Liver (tissue), 3 donors: ENCODE measurements around the gene MYO6.

Experiments
- ATF3 ChIP-seq: IDR thresholded peaks from 2 replicates; pipeline ENCODE4 v1.6.1; 2016; ENCODE audit warnings: antibody characterized with exemption
- EGR1 ChIP-seq, 2 donors: IDR thresholded peaks; 2 replicates each; pipeline ENCODE4 v1.6.1; 2016 to 2018; ENCODE audit warnings: antibody characterized with exemption in 2 of 2, low read depth in 2 of 2
- FOXA1 ChIP-seq: IDR thresholded peaks from 2 replicates; pipeline ENCODE4 v1.6.1; 2016; ENCODE audit warnings: antibody characterized with exemption
- JUND ChIP-seq, 2 donors: IDR thresholded peaks; 2 replicates each; pipeline ENCODE4 v1.6.1; 2016; ENCODE audit warnings: antibody characterized with exemption in 2 of 2
- MAX ChIP-seq: IDR thresholded peaks from 2 replicates; pipeline ENCODE4 v1.6.1; 2016; ENCODE audit warnings: antibody characterized with exemption
- RXRA ChIP-seq, 2 donors: IDR thresholded peaks; 2 replicates each; pipeline ENCODE4 v1.6.1; 2017 to 2018; ENCODE audit warnings: antibody characterized with exemption in 2 of 2, mild to moderate bottlenecking in 1 of 2
- YY1 ChIP-seq: IDR thresholded peaks from 2 replicates; pipeline ENCODE4 v1.6.1; 2016; ENCODE audit warnings: antibody characterized with exemption, mild to moderate bottlenecking
- TF ChIP-seq, protein P1 (sequence below): fragments of 150-350 bp; IDR thresholded peaks from 2 replicates; pipeline ENCODE4 v1.5.1; 2017; ENCODE audit warnings: improper control_type of control experiment, low read depth, low read length; ENCODE audit not compliant: missing input control
- donor health status: healthy.
- donor health status: healthy.

GRCh38 chr6:75758061-75758460, 9.0 kb downstream of the MYO6 start:
- TF ChIP-seq, protein P1, sequence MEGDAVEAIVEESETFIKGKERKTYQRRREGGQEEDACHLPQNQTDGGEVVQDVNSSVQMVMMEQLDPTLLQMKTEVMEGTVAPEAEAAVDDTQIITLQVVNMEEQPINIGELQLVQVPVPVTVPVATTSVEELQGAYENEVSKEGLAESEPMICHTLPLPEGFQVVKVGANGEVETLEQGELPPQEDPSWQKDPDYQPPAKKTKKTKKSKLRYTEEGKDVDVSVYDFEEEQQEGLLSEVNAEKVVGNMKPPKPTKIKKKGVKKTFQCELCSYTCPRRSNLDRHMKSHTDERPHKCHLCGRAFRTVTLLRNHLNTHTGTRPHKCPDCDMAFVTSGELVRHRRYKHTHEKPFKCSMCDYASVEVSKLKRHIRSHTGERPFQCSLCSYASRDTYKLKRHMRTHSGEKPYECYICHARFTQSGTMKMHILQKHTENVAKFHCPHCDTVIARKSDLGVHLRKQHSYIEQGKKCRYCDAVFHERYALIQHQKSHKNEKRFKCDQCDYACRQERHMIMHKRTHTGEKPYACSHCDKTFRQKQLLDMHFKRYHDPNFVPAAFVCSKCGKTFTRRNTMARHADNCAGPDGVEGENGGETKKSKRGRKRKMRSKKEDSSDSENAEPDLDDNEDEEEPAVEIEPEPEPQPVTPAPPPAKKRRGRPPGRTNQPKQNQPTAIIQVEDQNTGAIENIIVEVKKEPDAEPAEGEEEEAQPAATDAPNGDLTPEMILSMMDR, result no peak
- TF ChIP-seq FOXA1, result no peak
- TF ChIP-seq ATF3, result no peak
- TF ChIP-seq YY1, result no peak
- TF ChIP-seq RXRA (IDR thresholded peaks at IDR 0.05), result no peak
- no peak for TF ChIP-seq EGR1 (IDR thresholded peaks at IDR 0.05; ENCODE audit: low read depth in 2 of 2)
- no peak for TF ChIP-seq MAX
- no peak for TF ChIP-seq JUND (IDR thresholded peaks at IDR 0.05)
